ENCODE measurements around the gene CTNND2. TPM values are rescaled to one million over a fixed set of nuclear protein-coding genes. Genes with fewer than 3 reads are reported as not detected.

The CTNND2 gene
- total RNA-seq, 1 experiment from 2014 or later: 7.0 TPM

DNA sequence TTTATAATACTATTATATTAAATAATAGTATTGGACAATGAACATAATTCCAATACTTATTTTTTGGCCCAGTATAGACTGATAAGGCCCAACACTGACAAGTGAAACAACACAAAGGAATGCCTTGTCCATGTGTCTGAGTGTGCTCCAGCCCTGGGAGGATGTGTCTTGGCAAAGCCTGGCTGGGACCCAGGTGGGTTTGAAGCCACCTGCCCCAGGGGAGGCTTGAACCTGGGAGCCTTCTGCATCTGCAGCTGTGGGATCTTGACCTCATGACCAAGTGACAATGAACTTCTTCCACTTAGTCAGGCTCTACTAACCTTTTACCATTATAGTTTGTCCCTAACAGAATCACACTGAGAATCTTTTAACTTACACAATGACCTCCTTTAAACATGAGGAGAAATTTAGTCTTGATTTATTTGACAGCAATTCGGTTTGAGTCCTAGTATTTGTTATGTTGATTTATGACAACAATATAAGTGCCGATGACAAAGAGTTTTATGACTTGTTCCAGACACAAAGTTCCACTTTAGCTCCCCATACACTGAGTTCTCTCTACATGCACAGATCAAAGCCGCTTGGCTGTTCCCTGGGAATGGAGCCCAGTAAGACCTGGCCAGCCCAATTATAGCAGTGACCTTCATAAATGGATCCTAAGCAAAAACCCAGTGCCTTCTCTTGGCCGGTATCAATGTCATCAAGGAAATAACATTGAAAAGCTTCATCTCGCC lies 294.5 kb downstream of the CTNND2 start:
- Mint-ChIP-seq H3K4me3 (no peak overlapping the region), H3K9me3 (no peaks in the 10 kb centered on the region), H3K27ac (no peak overlapping the region), H3K4me1 (peaks cover 0 to 3% of the 10 kb centered on the region in 2 experiments; a peak in 2 of 4 replicates), H3K36me3 (ENCODE audit: insufficient read depth in 1 of 3, low read depth in 3 of 3) (no peaks in the 10 kb centered on the region), H3K27me3 (ENCODE audit: low read depth) (no peaks in the 10 kb centered on the region)
- Histone ChIP-seq H2BK20ac (ENCODE audit: low read depth, low read length, poor library complexity, severe bottlenecking) (no peak overlapping the region), H4K8ac (replicated peaks; ENCODE audit: insufficient read length, low read depth, low read length) (no peak overlapping the region), H2AK5ac (ENCODE audit: insufficient read length, low read length) (no peak overlapping the region), H2AFZ (ENCODE audit: low read length) (no peak overlapping the region), H3K23ac (ENCODE audit: insufficient read length, low read depth, low read length) (no peak overlapping the region), H3K9ac (ENCODE audit: extremely low read depth, insufficient read length, low read length) (no peak overlapping the region), H3K4me2 (ENCODE audit: insufficient read depth, insufficient read length, low read length) (no peak overlapping the region), H3K9me3 (ENCODE audit: control insufficient read depth, low read depth, low read length) (no peaks in the 10 kb centered on the region), H2BK12ac (ENCODE audit: insufficient read length, low read depth, low read length) (no peak overlapping the region), H3K4ac (ENCODE audit: low read depth, low read length) (no peak overlapping the region), H3K14ac (ENCODE audit: insufficient read depth, low read length) (no peak overlapping the region), H3K23me2 (ENCODE audit: insufficient read length, low read depth, low read length, poor library complexity, severe bottlenecking) (no peaks in the 10 kb centered on the region), H3K79me2 (ENCODE audit: insufficient read depth, low read length) (no peaks in the 10 kb centered on the region), H4K91ac (ENCODE audit: insufficient read length, low read depth, low read length) (no peak overlapping the region), H3K79me1 (ENCODE audit: insufficient read depth, low read depth, low read length, poor library complexity, severe bottlenecking) (no peaks in the 10 kb centered on the region), H3K27ac (ENCODE audit: insufficient read length, low read depth, low read length) (no peak overlapping the region), H2BK120ac (ENCODE audit: low read depth, low read length, poor library complexity, severe bottlenecking) (no peak overlapping the region), H4K20me1 (ENCODE audit: control insufficient read depth, insufficient read depth, insufficient read length) (no peaks in the 10 kb centered on the region), H3K56ac (ENCODE audit: insufficient read length, low read depth, low read length) (no peak overlapping the region), H3K4me1 (ENCODE audit: insufficient read depth, low read length) (no peaks in the 10 kb centered on the region), H2BK15ac (ENCODE audit: low read depth, low read length) (no peak overlapping the region), H3K27me3 (ENCODE audit: insufficient read depth, low read length) (no peaks in the 10 kb centered on the region), H2BK5ac (ENCODE audit: insufficient read length, low read length) (no peak overlapping the region), H4K5ac (ENCODE audit: insufficient read length, low read depth, low read length) (no peak overlapping the region), H3T11ph (ENCODE audit: low read length) (no peak overlapping the region), H3K18ac (ENCODE audit: insufficient read length, low read depth, low read length) (no peak overlapping the region)
- no peak for DNase-seq
- no CpG with 5 or more reads among the region's 5 CpGs for WGBS (ENCODE audit: extremely low coverage, insufficient read length, low lambda C conversion rate)
- TF ChIP-seq, protein P1, sequence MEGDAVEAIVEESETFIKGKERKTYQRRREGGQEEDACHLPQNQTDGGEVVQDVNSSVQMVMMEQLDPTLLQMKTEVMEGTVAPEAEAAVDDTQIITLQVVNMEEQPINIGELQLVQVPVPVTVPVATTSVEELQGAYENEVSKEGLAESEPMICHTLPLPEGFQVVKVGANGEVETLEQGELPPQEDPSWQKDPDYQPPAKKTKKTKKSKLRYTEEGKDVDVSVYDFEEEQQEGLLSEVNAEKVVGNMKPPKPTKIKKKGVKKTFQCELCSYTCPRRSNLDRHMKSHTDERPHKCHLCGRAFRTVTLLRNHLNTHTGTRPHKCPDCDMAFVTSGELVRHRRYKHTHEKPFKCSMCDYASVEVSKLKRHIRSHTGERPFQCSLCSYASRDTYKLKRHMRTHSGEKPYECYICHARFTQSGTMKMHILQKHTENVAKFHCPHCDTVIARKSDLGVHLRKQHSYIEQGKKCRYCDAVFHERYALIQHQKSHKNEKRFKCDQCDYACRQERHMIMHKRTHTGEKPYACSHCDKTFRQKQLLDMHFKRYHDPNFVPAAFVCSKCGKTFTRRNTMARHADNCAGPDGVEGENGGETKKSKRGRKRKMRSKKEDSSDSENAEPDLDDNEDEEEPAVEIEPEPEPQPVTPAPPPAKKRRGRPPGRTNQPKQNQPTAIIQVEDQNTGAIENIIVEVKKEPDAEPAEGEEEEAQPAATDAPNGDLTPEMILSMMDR (conservative IDR thresholded peaks at IDR 0.05): no peak
